ENCODE results near the gene PTPRD. TPM values are rescaled to one million over a fixed set of nuclear protein-coding genes. Genes with fewer than 3 reads are reported as not detected.

The PTPRD gene
- total RNA-seq, 1 experiment from 2014 or later = not detected

- H3K27ac ChIP-seq (ENCODE audit: low read length) = no peak overlapping the region
- POLR2A ChIA-PET = no interaction called here
- H3K27me3 ChIP-seq (ENCODE audit: control insufficient read depth, insufficient read depth, low read length) = no peaks in the 10 kb centered on the region
- CTCF ChIA-PET = no interaction called here
- ATAC-seq (no peak), DNase-seq (ENCODE audit: low read depth, low spot score) (no peak)
- no peak overlapping the region for H3K4me3 ChIP-seq (ENCODE audit: low read depth in 2 of 2, low read length in 2 of 2)
- no peaks in the 10 kb centered on the region for H3K4me1 ChIP-seq (ENCODE audit: control insufficient read depth, insufficient read depth, low read length)
- TF ChIP-seq TCF7L2 (IDR thresholded peaks at IDR 0.05; ENCODE audit: low read depth, low read length) (no peak), POLR2AphosphoS5 (IDR thresholded peaks at IDR 0.05; ENCODE audit: low read depth, low read length) (no peak), REST (IDR thresholded peaks at IDR 0.05; ENCODE audit: insufficient read depth in 1 of 2, low read depth in 2 of 2, low read length in 1 of 2) (no peak), SIN3A (IDR thresholded peaks at IDR 0.05; ENCODE audit: borderline replicate concordance, insufficient read depth, low read depth, low read length) (no peak), CTCF (IDR thresholded peaks at IDR 0.05) (no peak)
- no peaks in the 10 kb centered on the region for H3K9me3 ChIP-seq (ENCODE audit: control insufficient read depth, insufficient read depth, low read depth, low read length)
- intact Hi-C loops (cut with micrococcal nuclease; ENCODE audit: unreplicated experiment) (no loop called here), in situ Hi-C loops (cut with HindIII; ENCODE audit: low pct_unique_long_range_greater_than_20kb, low sequenced_read_pairs) (no loop called here)
- no peaks in the 10 kb centered on the region for H3K36me3 ChIP-seq (ENCODE audit: control insufficient read depth, insufficient read depth, low read length)
- BruUV-seq (replicated peaks) = no TSS peak
These were observed 2033.1 kb downstream of the PTPRD start for GRCh38 chr9:8579661-8580060.

- CTCF ChIA-PET = no interaction called here
- no peak for TF ChIP-seq SIN3A (IDR thresholded peaks at IDR 0.05; ENCODE audit: borderline replicate concordance, insufficient read depth, low read depth, low read length)
- TF ChIP-seq REST (IDR thresholded peaks at IDR 0.05; ENCODE audit: insufficient read depth in 1 of 2, low read depth in 2 of 2, low read length in 1 of 2) = no peak
- TF ChIP-seq POLR2AphosphoS5 (IDR thresholded peaks at IDR 0.05; ENCODE audit: low read depth, low read length) = no peak
- TF ChIP-seq CTCF (IDR thresholded peaks at IDR 0.05) = no peak
- TF ChIP-seq TCF7L2 (IDR thresholded peaks at IDR 0.05; ENCODE audit: low read depth, low read length) = no peak
- H3K4me1 ChIP-seq (ENCODE audit: control insufficient read depth, insufficient read depth, low read length) = no peaks in the 10 kb centered on the region
- no peak overlapping the region for H3K4me3 ChIP-seq (ENCODE audit: low read depth in 2 of 2, low read length in 2 of 2)
- no peak for DNase-seq (ENCODE audit: low read depth, low spot score)
- no peaks in the 10 kb centered on the region for H3K27me3 ChIP-seq (ENCODE audit: control insufficient read depth, insufficient read depth, low read length)
- H3K9me3 ChIP-seq (ENCODE audit: control insufficient read depth, insufficient read depth, low read depth, low read length) = no peaks in the 10 kb centered on the region
- in situ Hi-C loops (cut with HindIII; ENCODE audit: low pct_unique_long_range_greater_than_20kb, low sequenced_read_pairs) (no loop called here), intact Hi-C loops (cut with micrococcal nuclease; ENCODE audit: unreplicated experiment) (no loop called here)
- no peaks in the 10 kb centered on the region for H3K36me3 ChIP-seq (ENCODE audit: control insufficient read depth, insufficient read depth, low read length)
- BruUV-seq (replicated peaks) = no TSS peak
- POLR2A ChIA-PET = no interaction called here
- no peak overlapping the region for H3K27ac ChIP-seq (ENCODE audit: low read length)
- no peak for ATAC-seq
These were observed 2036.1 kb downstream of the PTPRD start for GRCh38 chr9:8576741-8577140.
